Glutamatergic neuron (in vitro differentiated cells): ENCODE data around the gene GOLIM4. TPM values are rescaled to one million over a fixed set of nuclear protein-coding genes. Genes with fewer than 3 reads are reported as not detected.

Experiments used
- DNase-seq: peaks from one replicate; pipeline ENCODE4 v3.0.0; 2022
- H3K27ac Mint-ChIP-seq: one replicate; pipeline ENCODE4 v1.8.0; 2020; ENCODE audit warnings: mild to moderate bottlenecking, mixed read lengths, inconsistent platforms; ENCODE audit not compliant: unreplicated experiment
- H3K27me3 Mint-ChIP-seq: one replicate; pipeline ENCODE4 v1.8.0; 2020; ENCODE audit warnings: mild to moderate bottlenecking, moderate library complexity, mixed read lengths, inconsistent platforms; ENCODE audit not compliant: unreplicated experiment
- H3K36me3 Mint-ChIP-seq: one replicate; pipeline ENCODE4 v1.8.0; 2020; ENCODE audit warnings: mild to moderate bottlenecking, mixed read lengths, inconsistent platforms; ENCODE audit not compliant: unreplicated experiment
- H3K4me1 Mint-ChIP-seq: one replicate; pipeline ENCODE4 v1.8.0; 2020; ENCODE audit warnings: mild to moderate bottlenecking, low read depth, mixed read lengths, inconsistent platforms; ENCODE audit not compliant: unreplicated experiment
- H3K4me3 Mint-ChIP-seq: one replicate; pipeline ENCODE4 v1.8.0; 2020; ENCODE audit warnings: mild to moderate bottlenecking, mixed read lengths, inconsistent platforms; ENCODE audit not compliant: unreplicated experiment
- H3K9me3 Mint-ChIP-seq: one replicate; pipeline ENCODE4 v1.8.0; 2020; ENCODE audit warnings: mild to moderate bottlenecking, moderate library complexity, mixed read lengths, inconsistent platforms; ENCODE audit not compliant: unreplicated experiment
- CTCF ChIP-seq: fragments of 200-600 bp; sonication (generic); IDR thresholded peaks from one replicate; pipeline ENCODE4 v1.5.0; 2021; ENCODE audit not compliant: partially characterized antibody, unreplicated experiment
- total RNA-seq: library from RNA; stranded (reverse); fragmentation: NEBNext Ultra II Directional; extraction: Animal tissue kit (Norgen Biotek cat#: 25700); gene quantifications from one replicate; pipeline ENCODE4 v1.2.1, GENCODE V29; 2021; ENCODE audit not compliant: unreplicated experiment

The GOLIM4 gene
- total RNA-seq, 1 donor from 2014 or later: 31.7 TPM

- DNase-seq: no peak
- H3K27me3 Mint-ChIP-seq: no peaks in the 10 kb centered on the region
- H3K27ac Mint-ChIP-seq: no peak overlapping the region
- no peaks in the 10 kb centered on the region for H3K9me3 Mint-ChIP-seq
- H3K36me3 Mint-ChIP-seq: no peaks in the 10 kb centered on the region
- TF ChIP-seq CTCF: no peak
- H3K4me3 Mint-ChIP-seq: no peak overlapping the region
- peaks cover 2% of the 10 kb centered on the region for H3K4me1 Mint-ChIP-seq
Observed at GRCh38 chr3:168073842-168074605, 21.7 kb downstream of the GOLIM4 start.

GRCh38 chr3:168072323-168072650 lies 23.4 kb downstream of the GOLIM4 start:
- Mint-ChIP-seq H3K27me3 (no peaks in the 10 kb centered on the region), H3K9me3 (no peaks in the 10 kb centered on the region), H3K4me3 (no peak overlapping the region), H3K27ac (no peak overlapping the region), H3K36me3 (no peaks in the 10 kb centered on the region), H3K4me1 (peaks cover 4% of the 10 kb centered on the region)
- DNase-seq: no peak
- TF ChIP-seq CTCF: no peak

- no peak for DNase-seq
- Mint-ChIP-seq H3K4me3 (no peak overlapping the region), H3K9me3 (no peaks in the 10 kb centered on the region), H3K36me3 (no peaks in the 10 kb centered on the region), H3K27ac (no peak overlapping the region), H3K4me1 (peaks cover 7% of the 10 kb centered on the region), H3K27me3 (no peaks in the 10 kb centered on the region)
- TF ChIP-seq CTCF: no peak
Observed at GRCh38 chr3:168071591-168072322, 24.0 kb downstream of the GOLIM4 start.

- H3K4me3 Mint-ChIP-seq: no peak overlapping the region
- H3K36me3 Mint-ChIP-seq: no peaks in the 10 kb centered on the region
- peaks cover 7% of the 10 kb centered on the region for H3K4me1 Mint-ChIP-seq
- no peaks in the 10 kb centered on the region for H3K27me3 Mint-ChIP-seq
- no peak overlapping the region for H3K27ac Mint-ChIP-seq
- DNase-seq: no peak
- no peaks in the 10 kb centered on the region for H3K9me3 Mint-ChIP-seq
- TF ChIP-seq CTCF: no peak
Observed at GRCh38 chr3:168070919-168071318, 24.8 kb downstream of the GOLIM4 start.

- Mint-ChIP-seq H3K4me1 (peaks cover 14% of the 10 kb centered on the region), H3K27me3 (no peaks in the 10 kb centered on the region)
Observed at GRCh38 chr3:168068346-168068745, 27.4 kb downstream of the GOLIM4 start.

More at GRCh38 chr3:168068346-168068745, 27.4 kb downstream of the GOLIM4 start:
- no peak for DNase-seq
- H3K36me3 Mint-ChIP-seq: no peaks in the 10 kb centered on the region
- H3K4me3 Mint-ChIP-seq: no peak overlapping the region
- H3K9me3 Mint-ChIP-seq: no peaks in the 10 kb centered on the region
- no peak for TF ChIP-seq CTCF
- H3K27ac Mint-ChIP-seq: no peak overlapping the region
